GM19468 (cell line): ENCODE data around the gene STAM2.

Experiments used
- ATAC-seq: cut with Tn5 transposase; IDR thresholded peaks from one replicate; pipeline ENCODE4 v1.9.1; 2021; ENCODE audit warnings: mild to moderate bottlenecking, moderate library complexity, moderate number of reproducible peaks; ENCODE audit not compliant: unreplicated experiment; ENCODE audit errors: extremely low read depth

The STAM2 gene

DNA sequence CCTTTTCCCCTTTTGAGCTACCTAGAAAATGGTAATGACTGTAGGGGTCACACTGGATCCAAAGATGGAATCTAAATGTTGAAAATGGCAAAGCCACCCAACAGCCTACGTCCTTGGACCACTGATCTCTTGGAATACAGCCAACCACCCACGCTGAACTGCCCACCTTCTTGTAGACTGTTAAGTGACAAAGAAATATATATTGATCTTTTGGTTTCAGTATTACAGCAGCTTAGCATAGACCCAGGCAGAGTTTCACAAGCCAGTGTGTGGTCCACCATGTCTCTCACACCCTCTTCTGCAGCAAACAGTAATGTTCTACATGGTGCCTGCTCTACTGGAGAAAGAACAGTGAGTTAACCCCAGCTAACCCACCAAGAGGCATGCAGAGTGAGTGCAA is 96.9 kb downstream of the STAM2 start:
- peak; percentile 74 for ATAC-seq

DNA sequence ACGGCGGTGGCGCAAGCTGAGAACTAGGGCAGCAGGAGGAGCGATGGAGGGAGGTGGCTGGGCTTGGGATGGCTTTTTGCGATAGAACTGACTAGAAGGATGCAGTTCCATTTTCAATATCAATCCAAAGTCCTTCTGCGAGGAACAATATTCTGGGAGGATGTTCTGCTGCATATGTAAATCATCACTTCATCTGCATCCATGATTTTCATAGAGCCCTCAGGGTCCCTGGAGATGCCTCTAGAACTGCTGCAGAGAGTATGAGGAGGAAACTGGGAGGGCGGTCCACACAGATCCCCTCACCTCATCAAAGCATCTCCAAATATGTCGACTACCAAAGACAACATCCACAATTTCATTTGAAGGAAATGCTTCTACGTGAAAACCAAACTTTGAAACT is 97.5 kb downstream of the STAM2 start:
- ATAC-seq: no peak

DNA sequence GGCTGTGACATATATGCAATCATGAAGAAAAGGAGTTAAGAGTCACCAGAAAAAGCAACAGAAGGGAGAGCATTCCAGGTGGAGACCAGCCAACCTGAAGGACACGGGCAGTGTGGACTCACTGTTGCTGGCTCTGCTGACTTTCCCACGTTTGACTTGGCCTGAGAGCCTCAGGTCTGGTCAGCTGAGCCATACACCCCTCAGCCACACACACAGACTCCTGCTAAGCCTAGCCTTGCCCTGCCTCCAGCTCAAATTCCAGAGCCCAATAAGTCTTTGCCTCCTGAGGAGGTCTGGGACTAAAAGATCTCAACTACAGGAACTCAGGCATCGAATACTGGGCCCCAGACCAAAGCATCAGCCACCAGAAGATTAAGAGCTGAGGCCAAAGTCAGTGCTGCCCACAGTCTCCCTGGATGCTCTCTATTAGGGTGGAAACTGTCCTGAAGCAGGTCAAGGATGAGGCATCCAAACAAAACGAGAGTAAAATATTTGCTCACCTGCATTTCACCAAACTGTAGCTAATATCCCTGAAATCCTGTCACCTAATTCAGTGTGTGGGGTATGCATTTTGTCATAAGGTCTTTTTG is 100.0 kb downstream of the STAM2 start:
- no peak for ATAC-seq

DNA sequence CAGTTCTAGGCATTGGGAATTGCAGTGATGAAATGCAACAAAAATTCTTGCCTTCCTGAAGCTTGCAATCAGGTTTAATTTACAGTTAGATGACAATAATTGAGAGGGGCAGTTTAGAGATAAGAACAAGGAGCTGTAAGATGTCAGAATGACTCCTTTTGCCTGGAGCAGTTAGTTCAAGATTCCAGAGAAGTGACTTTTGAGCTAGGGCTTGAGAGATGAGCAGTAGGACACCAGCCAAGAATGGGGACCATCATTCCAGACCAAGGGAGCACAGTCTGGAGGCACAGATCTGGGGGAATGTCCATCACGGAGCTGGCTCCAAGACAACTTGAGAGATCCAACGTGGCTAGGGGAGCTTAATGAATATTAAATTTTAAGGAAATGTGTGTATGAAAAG is 103.6 kb downstream of the STAM2 start:
- ATAC-seq: no peak

DNA sequence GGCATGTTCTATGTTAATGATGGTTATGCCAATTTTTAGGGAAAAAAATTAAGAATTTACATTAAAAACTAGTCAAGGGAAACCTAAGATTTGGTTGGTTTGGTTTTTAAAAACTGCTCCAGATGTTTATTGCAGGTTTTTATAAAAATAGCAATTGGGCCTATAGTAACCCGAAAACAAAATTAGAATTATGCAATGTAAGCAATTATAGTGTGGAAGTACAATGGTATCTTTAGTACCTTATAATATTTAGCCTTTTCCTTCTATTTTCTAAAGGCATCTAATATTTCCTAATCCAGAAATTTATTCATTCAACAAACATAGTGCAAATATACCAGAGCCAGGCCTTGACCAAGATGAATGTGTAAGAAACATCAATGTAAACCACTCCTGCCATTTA is 104.0 kb downstream of the STAM2 start:
- ATAC-seq: no peak

DNA sequence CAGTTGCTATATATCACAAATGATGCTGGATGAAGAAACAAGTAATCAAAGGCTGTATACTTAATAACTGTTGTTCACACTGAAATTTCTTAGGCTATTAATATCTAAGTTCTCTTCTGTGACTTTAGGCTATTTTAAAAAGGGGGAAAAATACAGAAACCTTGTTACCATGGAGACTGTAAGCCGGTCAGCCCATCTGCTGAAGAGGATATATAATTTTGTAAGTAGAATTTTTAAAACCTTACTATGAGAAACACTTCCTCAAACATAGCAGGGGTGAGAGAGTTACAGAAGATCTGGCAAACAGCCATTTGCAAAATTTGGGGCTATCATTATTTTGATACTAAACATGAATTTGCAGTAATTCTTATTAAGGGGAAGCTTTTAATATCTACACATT is 104.5 kb downstream of the STAM2 start:
- ATAC-seq: no peak

DNA sequence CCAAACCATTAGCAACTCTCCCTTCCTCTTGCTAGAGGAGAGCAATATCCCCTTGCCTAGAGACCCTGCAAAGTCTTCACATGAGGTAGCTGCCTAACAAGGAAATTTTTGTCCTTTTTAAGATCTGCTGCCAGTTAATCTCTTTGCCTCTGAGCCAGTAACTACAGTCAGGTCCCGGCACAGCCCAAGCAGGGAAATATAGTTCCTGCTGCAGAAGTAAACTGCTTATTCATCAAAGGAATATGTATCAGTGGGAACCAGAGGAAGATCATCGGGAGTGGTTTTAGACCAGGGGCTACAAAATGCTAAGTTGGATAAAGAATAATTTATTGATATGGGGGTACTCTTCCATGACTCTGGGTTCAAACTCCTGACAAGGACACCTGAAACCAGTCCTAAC is 107.3 kb downstream of the STAM2 start:
- ATAC-seq: no peak

DNA sequence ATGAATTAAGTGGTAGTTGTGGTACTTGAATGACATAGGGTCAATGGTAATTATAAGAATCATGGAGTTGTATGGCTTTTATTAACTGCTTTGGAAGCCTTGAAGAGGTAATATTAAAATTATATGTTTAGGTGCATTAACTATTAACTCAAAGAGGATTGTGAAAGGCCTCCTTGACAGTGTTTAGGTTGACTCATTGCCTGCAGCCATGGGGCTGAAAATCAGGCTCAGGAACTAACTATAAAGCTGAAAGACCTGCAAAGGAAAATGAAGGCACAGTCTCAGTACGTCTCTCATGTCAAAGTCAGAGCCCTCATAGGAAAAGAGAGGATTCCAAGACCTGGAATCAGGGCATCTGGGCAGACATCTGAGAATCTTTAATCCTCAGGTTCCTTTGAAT is 107.7 kb downstream of the STAM2 start:
- no peak for ATAC-seq
